Omental fat pad (tissue), 4 donors: ENCODE results near the gene C1QTNF9B. TPM values are rescaled to one million over a fixed set of nuclear protein-coding genes. Genes with fewer than 3 reads are reported as not detected.
"Not testable (repeated sequence)": the region's sequence is repeated elsewhere in the genome, so short reads cannot be mapped to it uniquely, and the experiment has no call there.

Source experiments
- ATAC-seq: fragments of 150-250 bp; one replicate; pipeline ENCODE4 v1.9.1; 2016; ENCODE audit warnings: mild to moderate bottlenecking, moderate library complexity; ENCODE audit not compliant: low FRiP score
- DNase-seq: peaks from one replicate; pipeline ENCODE4 v3.0.0-alpha.2; 2019; ENCODE audit warnings: low spot score
- total RNA-seq, 4 donors: library from RNA; depleted of rRNA; stranded (reverse); fragments of >200 nt; gene quantifications; one replicate each; pipeline ENCODE4 v1.1.0, GENCODE V29; 2016
- TF ChIP-seq, protein P1 (sequence below), 3 donors: fragments of 450-650 bp; IDR thresholded peaks; one replicate each; pipeline ENCODE4 v1.5.1; 2016 to 2017; ENCODE audit warnings: antibody characterized with exemption in 3 of 3, mild to moderate bottlenecking in 3 of 3, moderate library complexity in 2 of 3

The C1QTNF9B gene
- total RNA-seq, 4 donors from 2014 or later, result not detected

DNA sequence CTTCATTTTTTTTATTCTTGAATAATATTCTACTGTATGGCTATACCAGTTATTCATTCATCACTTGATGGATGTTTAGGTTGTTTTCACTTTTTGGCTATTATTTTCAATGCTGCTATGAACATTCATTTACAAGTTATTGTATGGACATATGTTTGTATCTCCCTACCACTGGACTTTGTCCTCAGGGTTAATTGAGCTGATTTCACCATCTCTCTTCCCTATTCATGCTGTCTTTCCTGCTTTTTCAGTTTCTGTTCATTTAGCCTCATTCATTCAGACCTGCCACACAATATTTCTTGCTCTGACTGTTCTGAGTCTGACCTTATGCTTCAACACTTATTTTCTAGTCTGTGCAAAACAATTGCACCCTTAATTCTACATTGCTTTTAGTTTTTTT, 12.3 kb upstream of the C1QTNF9B start:
- DNase-seq, result no peak
- TF ChIP-seq, protein P1, sequence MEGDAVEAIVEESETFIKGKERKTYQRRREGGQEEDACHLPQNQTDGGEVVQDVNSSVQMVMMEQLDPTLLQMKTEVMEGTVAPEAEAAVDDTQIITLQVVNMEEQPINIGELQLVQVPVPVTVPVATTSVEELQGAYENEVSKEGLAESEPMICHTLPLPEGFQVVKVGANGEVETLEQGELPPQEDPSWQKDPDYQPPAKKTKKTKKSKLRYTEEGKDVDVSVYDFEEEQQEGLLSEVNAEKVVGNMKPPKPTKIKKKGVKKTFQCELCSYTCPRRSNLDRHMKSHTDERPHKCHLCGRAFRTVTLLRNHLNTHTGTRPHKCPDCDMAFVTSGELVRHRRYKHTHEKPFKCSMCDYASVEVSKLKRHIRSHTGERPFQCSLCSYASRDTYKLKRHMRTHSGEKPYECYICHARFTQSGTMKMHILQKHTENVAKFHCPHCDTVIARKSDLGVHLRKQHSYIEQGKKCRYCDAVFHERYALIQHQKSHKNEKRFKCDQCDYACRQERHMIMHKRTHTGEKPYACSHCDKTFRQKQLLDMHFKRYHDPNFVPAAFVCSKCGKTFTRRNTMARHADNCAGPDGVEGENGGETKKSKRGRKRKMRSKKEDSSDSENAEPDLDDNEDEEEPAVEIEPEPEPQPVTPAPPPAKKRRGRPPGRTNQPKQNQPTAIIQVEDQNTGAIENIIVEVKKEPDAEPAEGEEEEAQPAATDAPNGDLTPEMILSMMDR (IDR thresholded peaks at IDR 0.05), result no peak
- ATAC-seq, result no peak

DNA sequence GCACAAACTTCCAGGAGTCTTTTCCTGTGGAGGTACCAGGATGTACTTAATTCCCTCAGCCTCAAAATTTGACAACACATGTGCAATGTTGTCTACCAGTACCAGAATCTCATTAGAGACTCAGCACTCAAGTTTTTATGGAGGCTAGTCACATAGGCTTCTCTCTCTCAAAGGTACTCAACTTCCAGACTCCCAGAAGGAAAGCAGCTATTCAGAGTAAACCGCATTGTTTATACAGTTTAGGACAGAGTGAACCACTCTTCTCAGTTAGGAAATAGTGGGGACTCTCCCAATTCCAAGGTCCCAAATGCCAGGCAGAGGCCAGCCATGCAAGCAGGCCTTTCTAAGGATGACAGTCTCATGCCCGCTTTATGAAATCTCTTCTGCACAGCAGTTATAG, 8.5 kb upstream of the C1QTNF9B start:
- TF ChIP-seq, protein P1 (IDR thresholded peaks at IDR 0.05), result no peak
- ATAC-seq (no peak), DNase-seq (no peak)

DNA sequence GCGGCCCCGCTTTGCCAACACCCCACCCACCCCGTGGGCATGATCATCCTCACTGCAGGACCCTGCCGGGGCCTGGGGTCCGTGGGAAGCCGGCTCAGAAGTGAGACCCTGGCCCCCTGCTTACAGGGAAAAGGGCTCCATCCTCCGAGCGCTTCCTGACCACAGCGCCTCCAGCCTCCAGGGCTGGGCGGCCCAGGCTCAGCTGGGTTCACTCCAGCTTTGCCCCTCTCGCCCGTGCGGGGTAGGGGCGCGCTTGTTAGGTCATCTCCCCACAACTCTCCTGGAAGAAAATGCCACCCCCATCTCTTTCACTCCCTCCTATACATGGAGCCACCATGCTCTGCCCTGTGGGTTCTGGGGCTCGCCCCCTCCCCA, 6.6 kb upstream of the C1QTNF9B start:
- no peak for DNase-seq
- ATAC-seq, result no peak
- TF ChIP-seq, protein P1 (IDR thresholded peaks at IDR 0.05), result no peak

DNA sequence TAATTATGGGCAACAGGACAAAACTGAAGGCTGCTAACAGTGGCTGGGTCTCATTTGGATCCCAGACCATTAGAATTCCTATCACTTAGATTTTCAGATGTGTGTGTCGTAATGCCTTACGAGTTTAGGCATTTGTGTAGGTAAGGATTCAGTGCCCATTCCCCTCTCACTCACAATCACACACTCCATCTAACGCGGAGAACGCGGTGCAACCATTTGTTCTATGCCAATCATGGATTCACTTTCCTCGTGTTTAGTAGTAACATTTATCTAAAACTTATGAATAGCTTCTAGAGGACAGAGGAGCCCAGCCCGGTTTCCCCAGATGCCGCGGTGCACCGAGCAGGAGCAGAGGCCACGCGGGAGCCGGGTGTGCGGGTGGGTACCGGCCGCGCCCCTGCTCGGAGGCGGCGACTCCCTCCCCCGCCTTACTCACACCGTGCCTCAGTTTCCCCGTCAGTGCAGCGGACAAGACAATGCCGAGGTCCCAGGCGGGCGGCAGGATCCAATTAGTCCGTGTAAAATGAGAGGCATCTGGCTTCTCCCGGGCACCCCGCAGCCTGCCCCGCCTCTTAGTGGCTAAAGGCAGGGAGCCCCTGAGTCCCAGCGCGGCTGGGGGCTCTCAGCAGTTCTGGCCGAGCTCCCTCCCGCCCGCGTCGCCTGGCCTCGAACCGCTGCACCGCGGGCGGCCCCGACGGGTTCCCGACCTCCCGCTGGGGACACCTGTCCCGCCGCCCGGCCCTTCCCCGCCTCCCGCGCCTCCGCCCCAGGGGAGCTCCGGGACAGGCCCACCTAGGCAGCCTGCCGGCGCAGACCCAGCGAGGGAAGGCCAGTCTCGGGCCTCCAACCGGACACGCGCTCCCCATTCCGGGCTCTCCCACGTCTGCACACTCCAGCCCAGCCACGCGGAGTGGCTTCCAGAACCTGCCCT, 5.9 kb upstream of the C1QTNF9B start:
- TF ChIP-seq, protein P1 (IDR thresholded peaks at IDR 0.05), result no peak
- no peak for ATAC-seq
- DNase-seq, result no peak

DNA sequence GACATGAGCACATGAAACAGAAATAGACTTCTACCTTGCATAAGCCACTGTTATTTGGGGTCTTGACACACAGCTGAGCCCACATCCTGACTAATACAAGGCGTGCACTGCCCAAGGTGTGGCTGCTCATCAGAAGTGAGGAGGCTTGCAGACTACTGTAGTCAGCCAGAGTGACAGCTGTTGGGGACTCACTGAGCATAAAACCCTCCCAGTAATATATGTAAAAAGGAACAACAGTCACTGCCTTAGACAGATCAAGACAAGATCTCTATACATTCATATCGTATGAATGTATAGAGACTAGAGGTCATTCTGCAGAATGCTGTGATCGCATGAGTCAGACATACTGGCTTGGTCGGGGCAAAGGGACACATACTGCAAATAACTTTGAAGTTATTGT, 4.1 kb upstream of the C1QTNF9B start:
- ATAC-seq (no peak), DNase-seq (no peak)
- TF ChIP-seq, protein P1 (IDR thresholded peaks at IDR 0.05), result no peak

DNA sequence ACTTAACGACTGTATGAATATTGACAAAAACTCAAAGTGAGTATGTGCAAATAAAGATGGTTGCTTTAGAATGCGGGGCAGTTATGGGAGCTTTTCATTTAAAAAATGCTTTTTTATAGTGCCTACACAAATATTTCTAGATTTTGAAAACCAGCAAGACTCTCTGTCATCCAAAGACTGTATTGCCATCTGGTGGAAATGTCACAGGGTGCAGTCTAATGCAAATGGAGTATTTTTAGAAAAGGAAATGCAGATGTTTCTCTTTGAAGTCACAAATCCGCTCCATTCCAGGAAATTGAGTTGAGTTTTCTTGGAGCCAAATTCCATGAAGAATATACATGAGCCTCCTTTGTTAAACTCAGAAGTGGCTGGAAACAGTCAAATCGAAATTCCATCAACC, 2.3 kb upstream of the C1QTNF9B start:
- no peak for ATAC-seq
- TF ChIP-seq, protein P1 (IDR thresholded peaks at IDR 0.05), result no peak
- no peak for DNase-seq

DNA sequence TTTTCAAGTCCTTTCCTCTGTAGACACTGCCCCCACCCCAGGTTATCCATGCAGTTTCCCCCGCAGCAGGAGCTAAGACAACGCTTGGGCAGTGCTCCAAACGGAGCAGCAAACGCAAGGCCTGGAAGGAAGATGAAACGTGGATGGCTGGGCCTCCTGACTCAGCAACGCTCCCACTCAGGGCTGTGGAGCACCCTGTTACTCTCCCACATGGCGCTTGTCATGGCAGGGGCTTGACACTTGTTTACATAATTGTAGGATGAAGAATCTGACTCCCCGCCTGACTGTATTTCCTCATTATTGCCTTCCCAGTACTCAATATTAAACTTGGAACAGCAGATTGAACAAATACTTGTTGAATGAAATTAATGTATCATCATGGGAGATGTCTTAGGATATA, 799 bp upstream of the C1QTNF9B start:
- TF ChIP-seq, protein P1 (IDR thresholded peaks at IDR 0.05), result no peak
- peak; percentile 69 for ATAC-seq
- DNase-seq, result no peak

DNA sequence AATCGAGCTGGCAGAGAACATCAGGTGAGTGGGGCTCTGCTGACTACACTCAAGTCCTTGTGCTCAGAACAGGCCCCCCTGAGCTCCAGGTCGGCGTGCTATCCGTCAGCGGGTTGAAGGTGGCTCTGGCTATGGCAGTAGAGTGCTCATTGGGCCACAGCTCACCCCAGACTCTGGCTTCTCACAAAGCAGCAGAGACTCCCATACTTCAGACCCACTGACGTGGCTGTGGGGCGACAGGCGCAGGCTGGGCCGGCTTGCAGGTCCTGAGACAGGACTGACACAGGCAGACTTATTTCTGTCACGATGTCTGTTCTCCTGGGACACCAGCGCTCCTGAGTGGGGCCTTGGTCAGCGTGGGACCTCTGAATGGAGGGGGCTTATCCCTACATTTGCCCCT, 2.6 kb downstream of the C1QTNF9B start:
- DNase-seq, ATAC-seq: not testable (repeated sequence)

DNA sequence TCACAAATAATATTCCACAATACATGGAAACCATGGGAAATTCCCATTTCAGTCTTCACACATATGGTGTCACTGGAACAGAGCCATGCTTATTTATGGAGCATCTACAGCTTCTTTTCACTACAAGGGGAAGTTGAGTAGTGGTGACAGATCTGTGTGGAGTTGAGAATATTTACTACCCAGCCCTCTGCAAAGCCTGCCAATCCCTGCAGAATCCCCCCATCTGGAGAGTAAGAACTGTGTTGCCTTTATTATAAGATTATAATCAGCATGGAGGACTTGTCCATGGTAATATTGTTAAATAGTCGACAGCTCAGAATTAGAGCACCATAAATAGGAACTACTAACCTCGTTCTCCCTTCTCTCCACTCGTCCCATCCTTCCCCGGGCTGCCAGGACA, 3.5 kb downstream of the C1QTNF9B start:
- not testable (repeated sequence) for DNase-seq, ATAC-seq
